Tibial nerve (tissue), 4 donors: ENCODE results near the gene LECT2. TPM values are rescaled to one million over a fixed set of nuclear protein-coding genes. Genes with fewer than 3 reads are reported as not detected.

Experiments used
- DNase-seq, 2 donors: peaks; one replicate each; pipeline ENCODE4 v3.0.0-alpha.2; 2019; ENCODE audit warnings: low spot score in 2 of 2
- H3K27ac ChIP-seq, 4 donors: fragments of 200-600 bp; sonication (generic) in 3 of 4; one replicate each; pipeline ENCODE4 v1.5.1; 2017 to 2019; ENCODE audit warnings: mild to moderate bottlenecking in 1 of 4
- H3K27me3 ChIP-seq, 2 donors: fragments of 200-600 bp; sonication (generic) in 1 of 2; one replicate each; pipeline versions ENCODE4 v1.5.1 to v1.6.0; 2017 to 2019
- H3K36me3 ChIP-seq, 3 donors: fragments of 200-600 bp; sonication (generic); one replicate each; pipeline ENCODE4 v1.5.1; 2018 to 2019
- H3K4me1 ChIP-seq, 4 donors: fragments of 200-600 bp; sonication (generic) in 3 of 4; one replicate each; pipeline ENCODE4 v1.5.1; 2017 to 2019
- H3K4me3 ChIP-seq, 4 donors: fragments of 200-600 bp; sonication (generic) in 3 of 4; one replicate each; pipeline ENCODE4 v1.5.1; 2017 to 2019; ENCODE audit warnings: mild to moderate bottlenecking in 1 of 4, moderate library complexity in 1 of 4
- H3K9me3 ChIP-seq, 4 donors: fragments of 200-600 bp; sonication (generic) in 3 of 4; one replicate each; pipeline ENCODE4 v1.5.1; 2017 to 2019
- EP300 ChIP-seq, 2 donors: sonication (generic); formaldehyde crosslinking; IDR thresholded peaks; one replicate each; pipeline ENCODE4 v1.6.1; 2017; ENCODE audit warnings: antibody characterized with exemption in 2 of 2, mild to moderate bottlenecking in 1 of 2
- POLR2A ChIP-seq, 2 donors: fragments of 450-650 bp; IDR thresholded peaks; one replicate each; pipeline ENCODE4 v1.6.1; 2017; ENCODE audit warnings: antibody characterized with exemption in 2 of 2, mild to moderate bottlenecking in 2 of 2, moderate library complexity in 2 of 2
- WGBS, 2 donors: methylation state at CpG; one replicate each; pipeline ENCODE4 v1.1.5; 2018; 5-methylcytosine and 5-hydroxymethylcytosine counted together
- total RNA-seq, 4 donors: library from RNA; depleted of rRNA; stranded (reverse); fragments of >200 nt; gene quantifications; one replicate each; pipeline ENCODE4 v1.1.0, GENCODE V29; 2016
- TF ChIP-seq, protein P1 (sequence below), 5 experiments: fragments of 200-600 bp in 3 of 5; fragments of 450-650 bp in 2 of 5; sonication (generic) in 3 of 5; IDR thresholded peaks; one replicate each; pipeline ENCODE4 v1.5.1; 2016 to 2019; ENCODE audit warnings: antibody characterized with exemption in 5 of 5, mild to moderate bottlenecking in 3 of 5, moderate library complexity in 2 of 5

Gene LECT2
- total RNA-seq, 4 donors from 2014 or later, result not detected

DNA sequence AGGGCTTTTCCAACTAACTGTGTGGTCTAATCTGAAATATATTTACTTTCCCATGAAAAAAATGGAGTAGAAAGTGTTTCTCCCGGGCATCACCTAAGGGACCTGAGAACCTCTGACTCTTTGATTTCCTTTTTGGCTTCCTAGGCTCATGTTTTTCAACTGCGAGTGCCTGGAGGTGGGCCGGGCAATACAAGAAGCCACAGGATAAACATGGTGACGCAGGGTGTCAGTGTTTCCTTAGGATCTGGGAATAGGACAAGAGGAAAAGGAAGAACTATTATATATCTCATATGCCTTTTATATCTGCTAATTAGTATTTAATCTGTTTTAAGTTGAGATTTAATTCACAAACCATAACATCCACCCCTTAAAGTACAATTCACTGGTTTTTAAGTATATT lies 11.4 kb upstream of the LECT2 start:
- H3K4me3 ChIP-seq, result no peak overlapping the region
- 43 to 49% methylated on average over 4 of the region's 4 CpGs for WGBS, 2 donors
- no peaks in the 10 kb centered on the region for H3K9me3 ChIP-seq
- H3K27ac ChIP-seq, result no peak overlapping the region
- no peak for DNase-seq
- peaks cover 0 to 11% (median 0%) of the 10 kb centered on the region in 4 donors for H3K4me1 ChIP-seq
- H3K36me3 ChIP-seq, result no peaks in the 10 kb centered on the region
- no peaks in the 10 kb centered on the region for H3K27me3 ChIP-seq
- TF ChIP-seq EP300 (IDR thresholded peaks at IDR 0.05) (no peak), POLR2A (IDR thresholded peaks at IDR 0.05) (no peak)
- TF ChIP-seq, protein P1, sequence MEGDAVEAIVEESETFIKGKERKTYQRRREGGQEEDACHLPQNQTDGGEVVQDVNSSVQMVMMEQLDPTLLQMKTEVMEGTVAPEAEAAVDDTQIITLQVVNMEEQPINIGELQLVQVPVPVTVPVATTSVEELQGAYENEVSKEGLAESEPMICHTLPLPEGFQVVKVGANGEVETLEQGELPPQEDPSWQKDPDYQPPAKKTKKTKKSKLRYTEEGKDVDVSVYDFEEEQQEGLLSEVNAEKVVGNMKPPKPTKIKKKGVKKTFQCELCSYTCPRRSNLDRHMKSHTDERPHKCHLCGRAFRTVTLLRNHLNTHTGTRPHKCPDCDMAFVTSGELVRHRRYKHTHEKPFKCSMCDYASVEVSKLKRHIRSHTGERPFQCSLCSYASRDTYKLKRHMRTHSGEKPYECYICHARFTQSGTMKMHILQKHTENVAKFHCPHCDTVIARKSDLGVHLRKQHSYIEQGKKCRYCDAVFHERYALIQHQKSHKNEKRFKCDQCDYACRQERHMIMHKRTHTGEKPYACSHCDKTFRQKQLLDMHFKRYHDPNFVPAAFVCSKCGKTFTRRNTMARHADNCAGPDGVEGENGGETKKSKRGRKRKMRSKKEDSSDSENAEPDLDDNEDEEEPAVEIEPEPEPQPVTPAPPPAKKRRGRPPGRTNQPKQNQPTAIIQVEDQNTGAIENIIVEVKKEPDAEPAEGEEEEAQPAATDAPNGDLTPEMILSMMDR (IDR thresholded peaks at IDR 0.05), result no peak

DNA sequence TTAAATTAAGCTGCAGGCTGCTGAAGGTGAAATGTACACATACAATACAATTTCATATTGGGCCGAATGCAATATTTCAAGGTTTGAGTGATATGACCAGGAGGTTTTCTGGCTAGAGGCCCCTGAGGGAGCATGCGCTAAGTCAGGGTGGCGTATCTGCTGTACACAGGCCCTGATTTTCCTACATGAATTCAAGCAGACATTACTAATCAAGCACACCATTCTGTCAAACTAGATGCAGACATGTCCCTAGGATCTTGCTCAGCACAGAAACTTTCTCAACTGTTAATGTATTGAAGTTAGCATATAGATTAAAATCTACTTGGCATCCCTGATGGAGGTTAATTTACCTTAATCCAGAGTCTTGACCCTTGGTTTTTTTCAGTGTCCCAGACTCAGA lies 10.7 kb upstream of the LECT2 start:
- H3K4me1 ChIP-seq, result peaks cover 0 to 11% (median 0%) of the 10 kb centered on the region in 4 donors
- DNase-seq, result no peak
- TF ChIP-seq EP300 (IDR thresholded peaks at IDR 0.05), result no peak
- TF ChIP-seq, protein P1 (IDR thresholded peaks at IDR 0.05), result no peak
- no peak for TF ChIP-seq POLR2A (IDR thresholded peaks at IDR 0.05)
- no peak overlapping the region for H3K27ac ChIP-seq
- 87 to 91% methylated on average over 3 of the region's 3 CpGs for WGBS, 2 donors
- no peaks in the 10 kb centered on the region for H3K36me3 ChIP-seq
- H3K27me3 ChIP-seq, result no peaks in the 10 kb centered on the region
- no peaks in the 10 kb centered on the region for H3K9me3 ChIP-seq
- H3K4me3 ChIP-seq, result no peak overlapping the region

DNA sequence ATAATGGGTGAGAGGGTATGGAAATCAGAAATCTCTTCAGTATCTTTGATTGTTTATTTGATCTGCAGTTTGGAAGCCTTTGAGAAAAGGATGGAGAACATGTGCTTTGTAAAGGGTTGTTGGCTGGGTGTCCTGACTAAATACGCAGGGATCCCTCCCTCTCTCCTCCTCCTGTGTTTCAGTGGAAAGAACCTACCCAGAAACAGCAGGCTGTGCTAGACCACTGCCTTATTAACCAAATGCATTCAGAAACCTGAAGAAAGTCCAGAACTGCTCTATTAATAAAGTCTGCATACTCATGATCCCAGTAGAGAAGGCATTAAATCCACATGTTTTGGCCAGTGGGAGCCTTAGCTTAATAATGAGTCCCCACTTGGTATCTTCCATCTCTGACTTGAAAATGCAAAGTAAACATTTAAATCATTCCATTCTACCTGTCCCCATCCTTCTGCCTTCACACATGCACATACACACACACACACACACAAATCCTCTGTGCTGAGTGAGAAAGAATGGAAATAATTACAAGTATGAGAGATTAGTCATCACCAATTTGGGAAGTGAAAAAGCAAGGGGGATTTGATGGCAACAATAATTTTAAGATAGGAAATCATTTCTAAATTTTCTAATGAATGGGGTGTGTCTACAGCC lies 10.0 kb upstream of the LECT2 start:
- Histone ChIP-seq H3K4me1 (peaks cover 0 to 11% (median 0%) of the 10 kb centered on the region in 4 donors), H3K4me3 (no peak overlapping the region), H3K27me3 (no peaks in the 10 kb centered on the region), H3K36me3 (no peaks in the 10 kb centered on the region), H3K9me3 (no peaks in the 10 kb centered on the region), H3K27ac (no peak overlapping the region)
- 44 to 52% methylated on average over 1 of the region's 1 CpG for WGBS, 2 donors
- no peak for DNase-seq
- TF ChIP-seq, protein P1 (IDR thresholded peaks at IDR 0.05), result no peak
- TF ChIP-seq POLR2A (IDR thresholded peaks at IDR 0.05) (no peak), EP300 (IDR thresholded peaks at IDR 0.05) (no peak)

DNA sequence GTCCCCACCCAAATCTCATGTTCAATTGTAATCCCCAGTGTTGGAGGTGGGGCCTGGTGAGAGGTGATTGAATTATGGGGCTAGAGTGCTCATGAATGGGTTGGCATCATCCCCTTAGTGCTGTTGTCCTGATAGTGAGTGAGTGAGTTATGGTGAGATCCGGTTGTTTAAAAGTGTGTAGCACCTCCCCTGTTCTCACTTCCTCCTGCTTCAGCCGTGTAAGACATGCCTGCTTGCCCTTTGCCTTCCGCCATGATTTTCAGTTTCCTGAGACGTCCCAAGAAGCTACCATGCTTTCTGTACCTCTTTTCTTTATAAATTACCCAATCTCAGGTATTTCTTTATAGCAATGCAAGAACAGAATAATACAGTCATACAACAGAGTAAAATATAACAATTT lies 742 bp upstream of the LECT2 start:
- DNase-seq, result no peak
- Histone ChIP-seq H3K9me3 (no peaks in the 10 kb centered on the region), H3K4me1 (no peaks in the 10 kb centered on the region), H3K27ac (no peak overlapping the region), H3K27me3 (no peaks in the 10 kb centered on the region), H3K4me3 (no peak overlapping the region), H3K36me3 (no peaks in the 10 kb centered on the region)
- 85 to 88% methylated on average over 4 of the region's 4 CpGs for WGBS, 2 donors
- TF ChIP-seq POLR2A (IDR thresholded peaks at IDR 0.05) (no peak), EP300 (IDR thresholded peaks at IDR 0.05) (no peak)
- TF ChIP-seq, protein P1 (IDR thresholded peaks at IDR 0.05), result no peak

DNA sequence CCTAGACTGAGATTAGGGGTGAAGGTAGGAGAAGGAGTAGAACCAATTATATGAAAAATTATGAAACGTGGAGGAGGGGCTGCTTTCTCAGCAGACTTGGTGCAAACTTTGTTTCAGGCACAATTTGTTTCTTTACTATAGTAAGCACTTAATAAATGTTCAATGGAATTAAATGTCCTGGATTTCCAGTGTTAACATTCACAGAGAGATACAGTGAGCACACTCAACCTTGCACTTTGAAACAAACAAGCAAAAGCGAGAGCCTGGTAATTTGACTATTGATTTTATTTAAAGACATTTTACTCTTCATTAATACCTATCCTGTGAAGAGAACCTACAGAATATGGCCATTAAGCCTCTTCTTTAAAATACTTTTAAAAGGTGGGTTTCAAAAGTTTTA lies 933 bp downstream of the LECT2 start:
- no peaks in the 10 kb centered on the region for H3K9me3 ChIP-seq
- H3K36me3 ChIP-seq, result no peaks in the 10 kb centered on the region
- no peak overlapping the region for H3K27ac ChIP-seq
- H3K27me3 ChIP-seq, result no peaks in the 10 kb centered on the region
- DNase-seq, result no peak
- no peaks in the 10 kb centered on the region for H3K4me1 ChIP-seq
- TF ChIP-seq EP300 (IDR thresholded peaks at IDR 0.05) (no peak), POLR2A (IDR thresholded peaks at IDR 0.05) (no peak)
- TF ChIP-seq, protein P1 (IDR thresholded peaks at IDR 0.05), result no peak
- WGBS, 2 donors, result 81 to 89% methylated on average over 2 of the region's 2 CpGs
- no peak overlapping the region for H3K4me3 ChIP-seq
